HFFc6 (cell line): ENCODE measurements around the gene GNLY. TPM values are rescaled to one million over a fixed set of nuclear protein-coding genes. Genes with fewer than 3 reads are reported as not detected.

Experiments used
- DNase-seq: peaks from one replicate; pipeline ENCODE4 v3.0.0-alpha.2; 2018
- H3K27ac Mint-ChIP-seq: 2 replicates; pipeline ENCODE4 v1.8.0; 2020; ENCODE audit warnings: mild to moderate bottlenecking, mixed read lengths
- H3K27me3 Mint-ChIP-seq: 2 replicates; pipeline ENCODE4 v1.8.0; 2021; ENCODE audit warnings: mild to moderate bottlenecking, moderate library complexity, mixed read lengths; ENCODE audit not compliant: insufficient read depth
- H3K36me3 Mint-ChIP-seq: 2 replicates; pipeline ENCODE4 v1.8.0; 2021; ENCODE audit warnings: low read depth, mixed read lengths
- H3K4me1 Mint-ChIP-seq: 2 replicates; pipeline ENCODE4 v1.8.0; 2020; ENCODE audit warnings: low read depth, mixed read lengths
- H3K4me3 Mint-ChIP-seq: 2 replicates; pipeline ENCODE4 v1.8.0; 2020; ENCODE audit warnings: mild to moderate bottlenecking, moderate library complexity, mixed read lengths
- H3K9me3 Mint-ChIP-seq: 2 replicates; pipeline ENCODE4 v1.8.0; 2020; ENCODE audit warnings: mild to moderate bottlenecking, mixed read lengths
- total RNA-seq, 6 experiments: library from RNA; stranded (reverse); fragmentation: NEBNext Ultra II Directional; extraction: Animal tissue kit (Norgen Biotek cat#: 25700); gene quantifications; 2 replicates in 1 of 6; 3 replicates in 5 of 6; pipeline ENCODE4 v1.2.3, GENCODE V29; 2021
- TF ChIP-seq, protein P1 (sequence below): fragments of 200-600 bp; sonication (generic); IDR thresholded peaks from 2 replicates; pipeline ENCODE4 v1.5.0; 2021; ENCODE audit warnings: antibody characterized with exemption, mild to moderate bottlenecking

GNLY gene
- total RNA-seq, 6 experiments from 2014 or later = not detected

DNA sequence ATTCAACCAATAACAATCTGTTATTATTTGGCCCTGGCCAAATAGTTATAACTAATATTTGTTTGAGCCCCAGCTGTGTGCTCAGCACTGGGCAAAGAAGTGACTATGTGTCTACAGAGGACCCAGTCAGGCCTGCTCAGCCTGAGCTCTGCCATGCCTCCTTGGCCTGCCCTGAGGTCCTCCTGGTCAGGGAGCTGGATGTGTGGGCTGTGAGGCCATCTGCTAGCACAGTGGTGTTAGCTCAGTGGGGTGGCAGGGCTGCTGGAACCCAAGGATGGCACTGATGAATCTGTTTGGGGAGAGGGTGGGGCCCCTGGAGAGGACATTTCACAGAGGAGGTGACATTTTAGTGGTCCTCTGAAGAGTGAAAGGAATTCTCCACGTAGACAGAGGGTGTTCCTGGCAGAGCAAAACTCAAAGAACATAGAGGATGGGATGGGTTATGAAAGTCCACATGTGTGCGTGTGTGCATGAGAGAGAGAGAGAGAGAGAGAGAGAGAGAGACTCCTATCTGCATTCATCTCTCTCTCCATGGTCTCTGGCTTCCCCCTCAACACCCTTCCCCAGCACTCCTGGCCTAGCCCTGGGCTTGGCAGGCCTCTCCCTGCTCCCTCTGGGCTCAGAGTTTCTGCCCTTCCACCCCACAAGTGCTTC lies 38.4 kb downstream of the GNLY start:
- DNase-seq = no peak
- no peaks in the 10 kb centered on the region for H3K9me3 Mint-ChIP-seq
- 0 out of 2 replicates have a peak, but pooled peaks cover 6% of the 10 kb centered on the region for H3K36me3 Mint-ChIP-seq
- peaks cover 1% of the 10 kb centered on the region; the same call in 1 of the 2 replicates for H3K27me3 Mint-ChIP-seq
- peaks cover 59% of the 10 kb centered on the region for H3K4me1 Mint-ChIP-seq
- H3K4me3 Mint-ChIP-seq = no peak overlapping the region
- 0 out of 2 replicates have a peak overlapping the region, but pooled peaks have one; percentile 14 for H3K27ac Mint-ChIP-seq
- TF ChIP-seq, protein P1, sequence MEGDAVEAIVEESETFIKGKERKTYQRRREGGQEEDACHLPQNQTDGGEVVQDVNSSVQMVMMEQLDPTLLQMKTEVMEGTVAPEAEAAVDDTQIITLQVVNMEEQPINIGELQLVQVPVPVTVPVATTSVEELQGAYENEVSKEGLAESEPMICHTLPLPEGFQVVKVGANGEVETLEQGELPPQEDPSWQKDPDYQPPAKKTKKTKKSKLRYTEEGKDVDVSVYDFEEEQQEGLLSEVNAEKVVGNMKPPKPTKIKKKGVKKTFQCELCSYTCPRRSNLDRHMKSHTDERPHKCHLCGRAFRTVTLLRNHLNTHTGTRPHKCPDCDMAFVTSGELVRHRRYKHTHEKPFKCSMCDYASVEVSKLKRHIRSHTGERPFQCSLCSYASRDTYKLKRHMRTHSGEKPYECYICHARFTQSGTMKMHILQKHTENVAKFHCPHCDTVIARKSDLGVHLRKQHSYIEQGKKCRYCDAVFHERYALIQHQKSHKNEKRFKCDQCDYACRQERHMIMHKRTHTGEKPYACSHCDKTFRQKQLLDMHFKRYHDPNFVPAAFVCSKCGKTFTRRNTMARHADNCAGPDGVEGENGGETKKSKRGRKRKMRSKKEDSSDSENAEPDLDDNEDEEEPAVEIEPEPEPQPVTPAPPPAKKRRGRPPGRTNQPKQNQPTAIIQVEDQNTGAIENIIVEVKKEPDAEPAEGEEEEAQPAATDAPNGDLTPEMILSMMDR = no peak

DNA sequence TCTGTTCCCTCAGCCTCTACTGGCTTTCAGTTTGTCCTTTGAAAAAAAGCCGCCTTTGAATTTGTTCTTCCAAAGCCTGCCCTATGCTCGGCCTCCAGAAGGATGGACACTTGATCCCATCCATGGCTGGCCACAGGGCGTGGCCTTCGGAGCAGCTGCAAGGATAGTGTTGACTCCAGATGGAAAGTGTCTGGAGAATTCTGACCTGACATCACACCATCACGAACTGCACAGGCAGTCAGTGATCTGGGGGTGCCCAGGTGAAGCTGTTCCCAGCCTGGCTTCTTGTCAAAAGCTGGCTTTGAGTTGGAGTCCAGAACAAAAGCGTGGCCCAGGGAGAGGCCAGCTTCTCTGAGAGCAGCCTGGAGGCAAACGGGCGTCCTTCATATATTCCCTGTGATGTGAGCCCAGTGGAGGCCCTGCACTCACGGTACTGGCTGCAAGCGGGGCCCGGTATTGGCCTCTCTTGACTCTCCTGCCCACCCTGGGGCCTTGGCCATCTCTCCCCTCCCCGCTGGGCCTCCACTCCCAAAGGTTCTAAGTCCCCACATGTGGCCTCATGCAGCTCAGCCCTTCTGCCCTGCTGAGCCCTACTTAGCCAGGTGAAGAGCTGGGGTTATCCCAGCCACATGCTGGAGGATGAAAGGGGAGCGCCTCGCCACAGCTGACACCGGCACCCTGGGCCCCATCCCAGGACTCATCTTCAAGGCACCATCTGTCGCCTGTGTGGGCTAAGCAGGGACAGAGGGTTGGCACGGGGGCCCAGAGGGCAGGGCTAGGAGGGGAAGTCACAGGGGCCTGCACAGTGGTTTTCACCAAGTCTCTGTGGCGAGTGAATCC lies 39.2 kb downstream of the GNLY start:
- H3K27ac Mint-ChIP-seq = no peak overlapping the region

DNA sequence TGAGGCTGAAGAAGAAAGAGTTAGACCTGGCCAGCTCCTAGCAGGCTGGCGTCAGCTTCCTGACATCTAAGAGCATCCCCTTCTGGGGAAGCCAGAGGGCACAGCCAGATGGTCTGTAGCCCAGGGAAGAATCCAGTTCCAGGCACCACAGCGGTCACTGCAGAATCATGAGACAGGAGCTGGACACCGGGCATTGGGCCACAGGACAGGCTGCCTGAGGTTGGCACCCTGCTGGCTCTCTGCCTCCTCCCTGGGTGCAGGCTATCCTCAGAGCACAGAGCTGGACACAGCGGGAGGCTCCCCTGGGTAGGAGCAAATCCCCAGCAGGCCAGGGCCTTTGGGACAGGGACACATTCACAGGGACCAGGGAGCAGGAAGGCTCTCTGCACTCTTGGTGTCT lies 39.9 kb downstream of the GNLY start:
- Mint-ChIP-seq H3K4me3 (no peak overlapping the region), H3K27ac (no peak overlapping the region), H3K27me3 (no peaks in the 10 kb centered on the region; the same call in 1 of the 2 replicates), H3K36me3 (0 out of 2 replicates have a peak, but pooled peaks cover 6% of the 10 kb centered on the region), H3K9me3 (no peaks in the 10 kb centered on the region), H3K4me1 (peaks cover 68% of the 10 kb centered on the region)
- no peak for DNase-seq
- TF ChIP-seq, protein P1 = no peak

More for the DNA sequence above, 39.2 kb downstream of the GNLY start:
- TF ChIP-seq, protein P1 = no peak
- DNase-seq = no peak
- Mint-ChIP-seq H3K4me1 (peaks cover 66% of the 10 kb centered on the region), H3K27me3 (no peaks in the 10 kb centered on the region; the same call in 1 of the 2 replicates), H3K9me3 (no peaks in the 10 kb centered on the region), H3K36me3 (0 out of 2 replicates have a peak, but pooled peaks cover 6% of the 10 kb centered on the region), H3K4me3 (no peak overlapping the region)

DNA sequence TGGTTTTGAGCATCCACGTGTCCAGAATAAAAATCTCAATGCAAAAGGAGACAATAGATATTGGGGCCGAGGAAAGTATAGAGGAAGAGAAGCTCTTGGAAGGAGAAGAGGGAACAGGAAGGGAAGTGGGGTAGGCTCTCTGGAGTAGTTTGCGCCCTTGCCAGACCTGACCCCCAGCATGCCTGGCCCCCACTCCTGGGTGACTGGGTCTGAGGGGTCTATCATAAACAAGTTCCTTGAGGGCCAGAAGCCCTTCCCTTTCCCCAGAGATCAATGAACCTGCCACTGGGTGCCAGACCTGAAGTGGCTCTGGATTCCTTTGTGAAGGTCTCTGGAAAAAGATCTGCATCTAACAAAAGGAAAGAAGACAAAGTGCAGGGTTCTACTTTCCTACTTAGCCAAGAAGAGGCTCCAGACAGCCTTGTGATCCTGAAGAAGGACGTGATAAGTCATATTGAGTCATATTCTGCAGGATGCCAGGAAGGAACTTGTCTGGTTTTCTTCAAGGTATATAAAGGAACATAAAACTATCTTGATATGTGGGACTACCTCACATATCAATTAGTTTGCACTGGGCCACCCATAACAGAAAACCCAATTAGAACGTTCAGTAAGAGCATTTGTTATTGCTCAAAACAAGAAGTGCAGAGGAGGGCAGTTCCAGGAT lies 40.9 kb downstream of the GNLY start:
- Mint-ChIP-seq H3K4me3 (no peak overlapping the region), H3K27me3 (no peaks in the 10 kb centered on the region; the same call in none of the 2 replicates), H3K9me3 (no peaks in the 10 kb centered on the region), H3K4me1 (peaks cover 63% of the 10 kb centered on the region), H3K27ac (peak overlapping the region; percentile 91), H3K36me3 (0 out of 2 replicates have a peak, but pooled peaks cover 6% of the 10 kb centered on the region)
- TF ChIP-seq, protein P1 = no peak
- DNase-seq = no peak

DNA sequence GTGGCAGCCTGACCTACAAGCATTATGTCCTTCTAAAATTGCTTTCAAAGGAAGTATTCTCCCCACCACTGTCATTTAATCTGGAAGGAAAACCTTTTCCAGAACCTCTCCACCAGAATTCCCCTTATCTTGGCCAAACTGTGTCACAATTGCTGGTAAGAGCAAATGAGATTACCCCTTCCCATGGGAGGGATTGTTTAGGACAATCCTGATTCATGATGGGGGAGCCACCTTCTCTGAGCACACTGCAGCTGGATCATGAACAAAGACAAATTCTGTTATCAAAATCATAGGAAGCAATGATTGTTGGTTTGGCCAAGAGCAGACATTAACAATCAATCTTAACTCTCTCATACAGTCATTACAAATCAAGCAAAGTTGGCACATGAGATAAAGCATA lies 41.5 kb downstream of the GNLY start:
- no peaks in the 10 kb centered on the region; the same call in none of the 2 replicates for H3K27me3 Mint-ChIP-seq
- H3K4me1 Mint-ChIP-seq = peaks cover 66% of the 10 kb centered on the region
- peak overlapping the region; percentile 91 for H3K27ac Mint-ChIP-seq
- TF ChIP-seq, protein P1 = no peak
- DNase-seq = no peak
- H3K36me3 Mint-ChIP-seq = 0 out of 2 replicates have a peak, but pooled peaks cover 6% of the 10 kb centered on the region
- H3K4me3 Mint-ChIP-seq = no peak overlapping the region
- no peaks in the 10 kb centered on the region for H3K9me3 Mint-ChIP-seq
